GM18526 (cell line): ENCODE results near the gene C1QTNF12.

Source experiments
- POLR2A ChIP-seq: IDR thresholded peaks from 3 replicates; pipeline ENCODE4 v1.6.1; 2011; ENCODE audit not compliant: insufficient read length; ENCODE audit errors: extremely low read depth

The C1QTNF12 gene

DNA sequence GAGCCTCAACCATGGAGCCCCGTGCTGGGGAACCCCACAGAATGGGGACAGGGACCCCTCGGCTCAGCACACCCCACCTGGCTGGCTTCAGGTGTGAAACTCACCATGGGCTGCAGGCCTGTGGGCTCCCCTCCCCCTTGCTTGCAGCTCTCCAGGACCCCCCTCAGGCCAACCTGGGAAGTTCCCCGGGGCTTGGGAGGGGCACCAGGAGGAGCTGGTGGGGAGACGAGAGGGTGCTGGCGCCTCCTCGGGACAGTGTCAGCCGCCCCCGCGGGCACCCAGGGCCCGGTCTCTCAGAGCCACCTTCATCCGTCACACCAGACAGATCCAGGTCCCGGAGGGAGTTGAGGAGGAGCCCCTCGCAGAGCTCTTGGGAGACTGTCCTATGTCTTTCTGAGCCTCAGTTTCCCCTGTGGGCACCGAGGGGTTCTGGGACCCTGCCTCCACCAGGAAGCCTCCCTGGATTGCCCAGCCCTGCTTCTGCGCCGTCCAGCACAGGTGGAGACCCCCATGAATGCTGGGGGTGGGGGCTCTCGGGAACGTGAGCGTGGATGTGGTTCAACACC lies 39.5 kb downstream of the C1QTNF12 start:
- TF ChIP-seq POLR2A, result no peak

DNA sequence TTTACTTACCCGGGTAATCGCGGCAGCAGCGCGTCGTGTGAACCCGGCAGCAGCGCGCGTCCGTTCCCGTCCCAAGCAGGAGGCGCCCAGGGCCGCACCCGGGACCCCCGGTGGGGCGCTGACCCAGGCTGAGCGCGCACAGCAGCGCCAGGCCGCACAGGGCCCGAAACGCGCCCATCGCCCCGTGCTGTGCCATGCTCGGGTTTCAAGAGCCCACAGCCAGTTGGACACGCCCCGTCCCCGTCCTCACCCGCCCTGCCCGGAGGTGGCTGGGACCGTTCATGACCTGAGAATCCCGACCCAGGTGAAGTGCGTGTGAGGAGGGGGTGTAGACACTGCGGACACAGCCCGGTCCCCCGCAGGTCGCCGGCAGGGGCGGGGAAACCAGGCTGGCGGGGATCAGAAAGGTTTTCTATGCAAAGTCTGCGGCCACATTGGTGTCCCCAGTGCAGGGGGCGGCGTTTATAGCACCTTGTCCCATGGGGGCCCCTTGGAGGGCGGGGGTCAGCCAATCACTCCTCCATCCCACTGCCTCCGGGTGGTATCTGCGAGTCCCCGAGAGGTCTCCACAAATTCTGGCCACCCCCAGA lies 40.1 kb downstream of the C1QTNF12 start, which contains the start of gene TNFRSF18:
TNFRSF18 (minus strand) TSS at position 217 of the 590 bp plus-strand sequence; CDS start at position 196, 21 bp downstream.
- no peak for TF ChIP-seq POLR2A

DNA sequence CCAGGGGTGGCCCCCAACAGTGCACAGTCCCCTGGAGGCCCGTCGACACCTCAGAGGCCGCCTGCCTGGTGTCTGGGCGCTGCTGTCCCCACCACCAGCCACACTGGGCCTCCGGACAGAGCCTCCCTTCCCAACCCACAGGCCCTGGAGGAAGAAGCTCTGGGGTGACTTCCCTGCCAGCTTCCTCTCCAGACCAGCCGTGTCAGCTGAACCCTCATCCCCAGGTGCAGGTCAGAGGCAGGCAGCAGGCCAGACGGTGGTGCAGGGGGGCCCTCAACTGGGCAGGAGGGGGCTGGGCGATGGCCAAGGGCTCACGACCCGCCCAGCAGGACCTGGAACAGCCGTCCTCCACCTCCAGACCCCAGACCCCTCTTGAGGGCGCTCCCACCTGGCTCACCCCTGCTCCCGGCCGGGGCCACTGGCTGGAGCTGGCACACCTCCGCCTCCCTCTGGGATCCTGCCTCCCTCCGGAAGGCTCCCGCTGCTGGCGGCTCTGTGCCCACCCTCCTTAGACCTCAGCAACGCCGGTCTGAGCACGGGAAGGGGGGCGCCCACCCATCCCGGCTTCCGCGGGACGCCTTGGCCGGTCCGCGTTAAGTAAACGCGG lies 40.6 kb downstream of the C1QTNF12 start:
- no peak for TF ChIP-seq POLR2A

- no peak for TF ChIP-seq POLR2A
Measured at GRCh38 chr1:1204998-1205768, 41.3 kb downstream of the C1QTNF12 start.

GRCh38 chr1:1204425-1204920 lies 42.0 kb downstream of the C1QTNF12 start:
- no peak for TF ChIP-seq POLR2A

DNA sequence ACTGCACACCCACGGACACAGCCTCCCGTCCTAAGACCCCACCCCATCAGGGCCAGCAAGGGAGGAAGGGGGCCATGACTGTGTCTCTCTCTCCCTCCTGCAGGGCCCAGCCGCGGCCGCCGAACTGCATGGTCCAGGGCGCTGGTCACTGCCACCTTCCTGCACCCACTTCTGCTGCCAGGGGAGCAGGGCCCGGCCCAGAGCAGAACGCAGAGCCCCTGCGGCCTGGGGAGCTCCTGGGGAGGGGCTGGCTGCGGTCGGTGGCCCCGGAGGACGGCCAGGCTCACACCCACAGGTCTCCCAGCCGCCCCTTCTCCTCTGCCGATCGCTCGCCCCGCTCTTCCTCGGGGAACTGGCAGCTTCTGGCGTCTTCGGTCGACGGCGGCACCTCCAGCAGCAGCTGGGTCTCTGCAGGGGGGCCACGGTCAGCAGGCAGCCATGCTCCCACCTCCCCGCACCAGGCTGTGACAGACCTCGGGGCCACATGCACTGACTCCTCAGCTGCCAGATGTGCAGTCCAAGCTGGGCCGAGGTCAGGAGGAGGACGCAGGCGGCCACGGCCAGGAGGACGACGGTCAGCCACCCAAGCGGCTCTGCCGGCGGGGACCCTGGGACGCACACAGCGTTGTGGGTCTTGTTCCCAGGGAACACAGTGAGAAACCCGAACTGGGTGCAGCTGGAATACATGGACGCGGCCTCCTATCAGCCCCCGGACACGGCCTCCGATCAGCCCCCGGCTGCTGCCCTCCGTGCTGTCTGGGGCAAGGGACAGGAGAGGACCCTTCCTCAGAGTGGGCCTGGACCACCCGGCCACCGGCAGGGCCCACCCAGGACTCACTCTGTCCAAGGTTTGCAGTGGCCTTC lies 42.7 kb downstream of the C1QTNF12 start:
- TF ChIP-seq POLR2A, result no peak

DNA sequence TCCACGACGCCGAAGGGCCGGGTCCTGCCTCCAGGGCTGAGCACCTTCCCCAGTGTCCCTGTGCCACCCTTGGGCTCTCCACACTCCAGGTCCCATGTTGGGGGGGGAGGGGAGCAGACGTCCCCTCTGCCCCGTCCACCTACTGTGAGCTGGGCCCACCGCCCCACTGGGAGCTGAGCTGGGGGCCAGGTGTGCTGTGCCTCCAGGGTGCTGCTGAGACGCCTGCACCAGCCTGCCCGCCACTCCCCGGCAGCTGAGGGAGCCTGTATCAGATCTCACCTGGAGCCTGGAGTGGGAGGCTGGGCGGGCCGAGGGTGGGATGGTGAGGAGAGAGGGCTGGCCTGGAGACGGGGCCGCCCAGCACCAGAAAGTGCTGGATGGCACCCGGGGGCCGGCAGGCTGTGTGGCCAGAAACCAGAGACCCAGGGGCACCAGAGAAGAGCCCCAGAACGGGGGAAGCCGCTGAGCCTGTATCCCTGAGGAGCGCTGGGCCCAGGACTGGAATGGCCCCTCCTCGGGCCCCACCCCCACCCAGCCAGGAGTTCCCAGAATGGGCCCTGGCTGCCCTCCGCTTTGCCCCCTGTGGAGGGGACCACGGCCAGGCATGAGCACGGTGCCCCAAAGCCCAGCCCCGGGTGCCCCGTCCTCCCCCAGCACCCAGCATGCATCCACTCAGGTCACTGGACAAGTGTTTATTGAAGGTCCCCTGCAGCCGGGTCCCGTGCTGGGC lies 43.5 kb downstream of the C1QTNF12 start:
- TF ChIP-seq POLR2A, result no peak

- no peak for TF ChIP-seq POLR2A
Measured at GRCh38 chr1:1200876-1201810, 45.4 kb downstream of the C1QTNF12 start.

DNA sequence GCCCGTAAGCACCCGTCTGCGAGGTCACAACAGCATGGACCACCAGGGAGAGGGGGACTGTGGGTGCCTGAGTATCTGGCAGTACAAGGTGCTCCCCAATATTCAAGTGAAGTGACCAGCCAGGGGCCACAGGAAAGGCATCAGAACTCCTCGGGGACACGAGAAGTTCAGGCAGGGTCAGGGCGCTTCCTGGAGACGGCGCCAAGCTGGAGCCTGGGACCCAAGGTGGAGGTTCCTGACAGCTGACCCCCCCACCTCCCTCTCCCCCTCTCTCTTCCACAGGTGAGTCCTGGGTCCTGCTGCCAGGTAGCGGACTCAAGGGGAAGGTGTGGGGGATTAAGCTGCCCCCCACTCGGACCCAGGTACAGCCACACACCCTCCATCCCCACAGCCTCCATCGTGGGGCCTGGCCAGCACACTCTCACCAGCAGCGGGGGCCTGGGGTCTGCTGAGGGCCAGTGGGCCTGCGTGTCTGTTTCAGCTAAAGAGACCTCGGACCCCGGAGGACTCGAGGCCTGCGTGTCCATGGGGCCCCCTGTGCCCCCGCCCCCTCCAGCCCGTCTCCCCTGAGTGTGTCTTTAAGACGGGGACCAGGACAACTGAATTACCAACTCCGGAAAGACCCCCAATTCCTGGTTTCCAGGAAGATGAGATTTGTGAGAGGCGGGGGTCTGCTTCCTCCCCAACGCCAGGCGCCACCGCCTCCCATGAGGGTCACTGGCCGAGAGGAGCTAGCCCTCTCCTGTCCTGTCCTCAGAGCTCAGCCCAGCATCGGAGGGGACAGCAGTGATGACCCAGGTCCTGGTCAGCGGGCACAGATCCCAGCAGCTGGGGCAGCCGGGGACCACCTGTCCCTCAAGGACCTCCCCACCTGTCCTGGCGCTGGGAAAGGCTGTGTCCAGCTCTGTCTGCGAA lies 46.3 kb downstream of the C1QTNF12 start:
- no peak for TF ChIP-seq POLR2A

DNA sequence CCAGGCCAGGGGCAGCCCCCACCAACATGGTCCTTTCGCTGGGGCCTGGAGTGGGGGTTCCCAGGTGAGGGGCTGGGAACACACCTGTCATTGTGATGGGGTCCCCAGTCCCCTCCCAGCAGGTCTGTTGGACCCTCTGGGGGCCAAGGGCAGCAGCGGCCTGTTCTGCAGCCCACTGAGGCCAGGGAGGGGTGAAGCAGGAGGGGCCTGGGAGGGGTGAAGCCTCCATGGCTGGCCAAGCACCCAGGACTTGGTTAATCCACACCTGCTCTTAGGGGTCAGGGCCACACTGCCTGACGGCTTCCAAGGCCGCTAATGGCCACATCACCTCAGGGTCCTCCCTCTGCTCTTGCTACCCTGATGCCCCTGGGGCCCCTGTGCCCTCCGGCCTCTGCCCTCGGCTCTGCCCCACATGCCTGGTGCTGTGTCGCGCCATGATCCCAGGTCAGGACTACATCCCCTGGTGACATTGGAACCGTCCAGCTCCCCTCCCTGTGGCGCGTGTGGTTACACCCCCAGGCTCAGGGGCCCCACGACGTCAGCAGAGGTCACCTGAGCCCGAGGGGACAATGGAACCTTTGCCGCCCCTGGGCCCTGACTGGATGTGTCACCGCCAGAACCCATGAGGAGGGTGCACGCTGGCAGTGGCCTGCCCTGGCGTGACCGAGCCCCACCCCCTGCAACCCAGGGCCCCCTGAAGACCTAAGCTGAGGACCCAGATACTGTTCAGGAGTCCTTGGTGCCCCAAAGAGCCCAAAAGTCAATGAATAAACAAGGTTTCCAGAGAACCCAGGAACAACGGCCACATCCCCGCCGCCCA lies 47.2 kb downstream of the C1QTNF12 start:
- TF ChIP-seq POLR2A, result no peak

DNA sequence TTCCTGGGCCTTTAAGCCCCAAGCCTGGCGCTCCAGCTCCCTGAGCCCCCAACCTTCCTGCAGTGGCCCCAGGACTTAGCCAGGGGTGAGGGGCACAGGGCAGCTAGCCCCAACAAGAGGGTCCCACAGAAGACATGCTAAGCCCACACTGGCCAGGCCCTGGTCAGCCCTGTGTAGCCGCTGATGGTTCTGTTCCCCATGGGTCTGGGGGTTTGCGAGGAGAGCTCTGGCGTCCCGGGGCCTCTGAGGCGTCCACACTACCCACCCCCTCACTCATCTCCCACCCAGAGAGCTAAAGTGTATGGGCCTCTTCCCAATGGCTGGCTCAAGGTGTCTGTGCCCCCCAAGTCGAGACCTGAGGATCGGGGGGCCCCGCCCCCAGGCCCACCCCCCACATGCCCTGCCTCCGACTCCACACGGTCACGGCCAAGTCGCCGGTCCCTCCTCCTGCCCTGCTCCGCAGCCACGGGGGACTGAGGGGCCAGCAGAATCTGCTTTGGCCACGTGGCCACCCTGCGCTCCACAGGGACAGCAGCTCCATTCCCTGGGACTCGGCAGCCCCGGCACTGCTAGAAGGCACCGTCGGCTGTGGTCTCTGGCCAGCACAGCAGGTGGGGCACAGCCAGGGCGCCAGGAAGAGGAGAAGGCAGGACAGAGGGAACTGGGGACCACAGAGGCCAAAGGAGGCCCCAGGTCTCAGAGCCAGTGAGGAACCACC lies 47.9 kb downstream of the C1QTNF12 start:
- TF ChIP-seq POLR2A, result no peak
